ENCODE results near the gene CPSF3.

CPSF3 gene

GRCh38 chr2:9419541-9419940 is 3.9 kb upstream of the CPSF3 start:
- no peak for DNase-seq (ENCODE audit: low read depth in 2 of 2)

- DNase-seq (ENCODE audit: low read depth in 2 of 2): no peak
These were observed 3.0 kb upstream of the CPSF3 start for GRCh38 chr2:9420495-9420894.

GRCh38 chr2:9422321-9423099 is 944 bp upstream of the CPSF3 start:
- peak; percentile 7 to 20 for DNase-seq (ENCODE audit: low read depth in 2 of 2)

- peak in 1 of 2 donors; percentile 3 for DNase-seq (ENCODE audit: low read depth in 2 of 2)
These were observed 443 bp downstream of the CPSF3 start for GRCh38 chr2:9423922-9424272.

- no peak for DNase-seq (ENCODE audit: low read depth in 2 of 2)
These were observed 1.2 kb downstream of the CPSF3 start for GRCh38 chr2:9424447-9425164.

GRCh38 chr2:9428965-9429577 is 5.6 kb downstream of the CPSF3 start:
- no peak for DNase-seq (ENCODE audit: low read depth in 2 of 2)

GRCh38 chr2:9430316-9431293 is 7.2 kb downstream of the CPSF3 start:
- DNase-seq (ENCODE audit: low read depth in 2 of 2): no peak

GRCh38 chr2:9434489-9434888 is 11.0 kb downstream of the CPSF3 start:
- DNase-seq (ENCODE audit: low read depth in 2 of 2): no peak

GRCh38 chr2:9439536-9439935 is 16.1 kb downstream of the CPSF3 start:
- no peak for DNase-seq (ENCODE audit: low read depth in 2 of 2)

- DNase-seq (ENCODE audit: low read depth in 2 of 2): no peak
These were observed 16.7 kb downstream of the CPSF3 start for GRCh38 chr2:9440058-9440727.

- DNase-seq (ENCODE audit: low read depth in 2 of 2): no peak
These were observed 18.1 kb downstream of the CPSF3 start for GRCh38 chr2:9441556-9441955.

DNA sequence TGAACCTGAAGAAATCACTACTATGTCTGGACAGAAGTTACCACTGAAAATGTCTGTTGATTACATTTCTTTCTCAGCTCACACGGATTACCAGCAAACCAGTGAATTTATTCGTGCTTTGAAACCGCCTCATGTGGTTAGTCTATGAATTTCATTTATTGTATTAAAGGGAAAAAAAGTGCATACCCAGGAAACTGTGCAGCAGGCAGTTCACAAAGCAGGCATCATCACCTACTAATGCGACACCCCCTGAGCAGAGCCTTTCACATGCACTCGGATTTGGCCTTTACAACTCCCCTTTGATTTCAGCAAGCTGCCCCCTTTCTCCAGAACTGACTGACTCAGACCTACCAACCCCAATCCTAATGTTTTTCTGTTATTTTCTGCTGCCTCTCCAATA is 20.1 kb downstream of the CPSF3 start:
- DNase-seq (ENCODE audit: low read depth in 2 of 2): no peak

- no peak for DNase-seq (ENCODE audit: low read depth in 2 of 2)
These were observed 21.6 kb downstream of the CPSF3 start for GRCh38 chr2:9445089-9445488.

- DNase-seq (ENCODE audit: low read depth in 2 of 2): no peak
These were observed 27.8 kb downstream of the CPSF3 start for GRCh38 chr2:9451231-9451630.

- DNase-seq (ENCODE audit: low read depth in 2 of 2): no peak
These were observed 37.1 kb downstream of the CPSF3 start for GRCh38 chr2:9460441-9461017.

DNA sequence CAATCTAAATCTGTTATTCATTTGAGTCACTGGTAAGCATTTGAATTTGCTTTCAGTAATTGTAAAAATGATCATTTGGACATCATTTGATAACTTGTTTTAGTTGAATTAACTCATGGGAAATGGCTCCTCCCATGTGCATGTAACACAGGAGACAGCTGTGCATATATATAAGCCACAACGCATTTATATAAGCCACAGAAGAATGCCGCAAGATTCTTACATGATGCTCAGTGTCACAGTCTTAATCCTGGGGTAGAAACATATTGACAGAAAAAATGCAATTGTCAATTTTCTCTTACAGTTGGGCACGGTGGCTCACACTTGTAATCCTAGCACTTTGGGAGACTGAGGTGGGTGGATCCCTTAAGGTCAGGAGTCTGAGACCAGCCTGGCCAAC is 37.6 kb downstream of the CPSF3 start:
- no peak for DNase-seq (ENCODE audit: low read depth in 2 of 2)

GRCh38 chr2:9462313-9462712 is 38.9 kb downstream of the CPSF3 start:
- DNase-seq (ENCODE audit: low read depth in 2 of 2): no peak

DNA sequence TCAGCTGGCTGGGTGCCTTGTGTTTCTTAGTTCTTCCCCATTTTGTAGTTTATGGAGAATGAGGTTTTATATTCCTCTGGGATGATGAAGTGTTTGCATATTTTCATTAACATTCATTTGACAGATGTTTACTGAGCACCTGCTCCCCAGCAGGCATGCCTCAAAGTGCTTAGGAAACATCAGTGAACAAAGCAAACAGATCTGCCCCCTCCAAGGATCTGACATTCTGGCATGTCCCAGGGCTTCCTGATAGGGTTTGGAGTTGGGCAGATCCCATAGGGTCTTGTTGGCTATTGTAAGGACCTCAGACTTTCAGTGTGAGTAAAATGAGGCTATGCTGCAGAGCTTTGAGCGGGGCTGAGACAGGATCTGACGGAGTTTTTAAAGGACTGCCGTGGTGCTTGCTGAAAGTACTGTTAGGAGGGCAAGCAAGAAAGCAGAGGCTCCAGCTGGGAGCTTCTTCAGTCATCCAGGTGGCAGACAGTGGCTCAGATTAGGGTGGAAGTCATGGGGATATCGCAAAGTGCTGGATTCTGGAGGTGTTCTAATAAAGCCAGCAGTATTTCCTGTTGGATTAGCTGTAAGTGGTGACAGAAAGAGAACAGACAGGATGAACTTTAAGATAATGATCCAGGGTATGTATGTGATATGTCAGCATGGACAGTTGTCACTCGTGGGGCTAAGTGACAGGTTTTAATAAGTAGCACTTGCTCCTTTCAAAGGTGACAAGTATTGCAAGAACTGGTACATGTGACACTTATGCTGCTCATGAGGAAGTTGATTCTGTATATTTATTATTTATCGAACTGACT is 39.6 kb downstream of the CPSF3 start:
- DNase-seq (ENCODE audit: low read depth in 2 of 2): no peak

DNA sequence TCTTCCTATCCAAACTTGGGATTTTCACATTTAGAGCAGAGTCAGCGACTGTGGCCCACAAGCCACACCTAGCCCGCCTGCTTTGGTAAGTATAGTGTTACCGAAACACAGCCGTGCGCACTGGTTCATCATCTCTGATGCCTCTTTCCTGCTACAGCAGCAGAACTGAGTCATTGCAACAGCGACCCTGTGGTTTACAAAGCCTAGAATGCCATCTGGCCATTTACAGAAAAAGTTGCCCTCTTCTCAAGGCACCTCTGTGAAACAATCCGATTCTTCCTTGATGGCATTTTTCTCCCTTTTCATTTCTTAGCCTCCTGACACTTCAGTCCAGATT is 40.2 kb downstream of the CPSF3 start:
- DNase-seq (ENCODE audit: low read depth in 2 of 2): no peak

GRCh38 chr2:9465170-9465569 is 41.7 kb downstream of the CPSF3 start:
- DNase-seq (ENCODE audit: low read depth in 2 of 2): no peak

Data from stimulated activated CD8-positive, alpha-beta memory T cell treated with anti-CD3 and anti-CD28 coated beads, Interleukin-2, amount 100 ng/mL, for 1 hour (primary cell).